Loucy (cell line): ENCODE results near the gene MRPL28.
"Not testable (repeated sequence)": the region's sequence is repeated elsewhere in the genome, so short reads cannot be mapped to it uniquely, and the experiment has no call there.

Experiments
- H2AFZ ChIP-seq: fragments of 200-600 bp; sonication (generic); 2 replicates; pipeline ENCODE4 v1.6.0; 2016; ENCODE audit warnings: antibody characterized with exemption, mild to moderate bottlenecking, low read length, moderate library complexity
- H3F3A ChIP-seq: fragments of 200-600 bp; 2 replicates; pipeline ENCODE4 v1.6.0; 2016; ENCODE audit warnings: antibody characterized with exemption, low read depth, mild to moderate bottlenecking
- H3K27me3 ChIP-seq: fragments of 200-600 bp; sonication (generic); 2 replicates; pipeline ENCODE4 v1.6.1; 2014; ENCODE audit warnings: low read length, mild to moderate bottlenecking; ENCODE audit not compliant: insufficient read depth, poor library complexity, severe bottlenecking
- H3K36me3 ChIP-seq: fragments of 200-600 bp; sonication (generic); 2 replicates; pipeline ENCODE4 v1.6.1; 2016; ENCODE audit warnings: low read length; ENCODE audit not compliant: insufficient read depth
- H3K4me1 ChIP-seq: fragments of 200-600 bp; sonication (generic); 2 replicates; pipeline ENCODE4 v1.5.1; 2014; ENCODE audit warnings: low read length, mild to moderate bottlenecking; ENCODE audit not compliant: insufficient read depth, poor library complexity, severe bottlenecking
- H3K4me2 ChIP-seq: fragments of 200-600 bp; sonication (generic); 2 replicates; pipeline ENCODE4 v1.6.0; 2014; ENCODE audit warnings: antibody characterized with exemption, low read length, low read depth, mild to moderate bottlenecking; ENCODE audit not compliant: poor library complexity, severe bottlenecking
- H3K4me3 ChIP-seq: fragments of 200-600 bp; sonication (generic); 2 replicates; pipeline ENCODE4 v1.5.1; 2014; ENCODE audit warnings: low read length, mild to moderate bottlenecking, mixed read lengths; ENCODE audit not compliant: poor library complexity, severe bottlenecking
- H3K79me2 ChIP-seq: fragments of 200-600 bp; sonication (generic); 2 replicates; pipeline ENCODE4 v1.6.1; 2014; ENCODE audit warnings: low read length; ENCODE audit not compliant: insufficient read depth
- H3K9ac ChIP-seq: fragments of 200-600 bp; sonication (generic); 2 replicates; pipeline ENCODE4 v1.6.0; 2014; ENCODE audit warnings: mild to moderate bottlenecking, low read depth, low read length, moderate library complexity; ENCODE audit not compliant: poor library complexity, severe bottlenecking
- H3K9me2 ChIP-seq: fragments of 200-600 bp; sonication (generic); replicated peaks from 2 replicates; pipeline ENCODE4 v1.6.1; 2016; ENCODE audit warnings: low read depth, low read length, mixed read lengths
- H3K9me3 ChIP-seq: fragments of 200-600 bp; sonication (generic); 2 replicates; pipeline ENCODE4 v1.6.1; 2014; ENCODE audit warnings: mild to moderate bottlenecking, antibody characterized with exemption, low read length, low read depth; ENCODE audit not compliant: insufficient read depth
- H4K20me1 ChIP-seq: fragments of 200-600 bp; sonication (generic); 2 replicates; pipeline ENCODE4 v1.6.0; 2014; ENCODE audit warnings: antibody characterized with exemption, low read length, mild to moderate bottlenecking; ENCODE audit not compliant: insufficient read depth, poor library complexity, severe bottlenecking
- EZH2phosphoT487 ChIP-seq: fragments of 200-600 bp; IDR thresholded peaks from 2 replicates; pipeline ENCODE4 v1.6.1; 2018; ENCODE audit warnings: antibody characterized with exemption, mild to moderate bottlenecking, moderate library complexity, borderline replicate concordance
- TF ChIP-seq, protein P1 (sequence below): fragments of 200-600 bp; sonication (generic); conservative IDR thresholded peaks from 2 replicates; pipeline ENCODE4 v1.5.1; 2014; ENCODE audit warnings: mild to moderate bottlenecking, antibody characterized with exemption, low read length

Gene MRPL28

DNA sequence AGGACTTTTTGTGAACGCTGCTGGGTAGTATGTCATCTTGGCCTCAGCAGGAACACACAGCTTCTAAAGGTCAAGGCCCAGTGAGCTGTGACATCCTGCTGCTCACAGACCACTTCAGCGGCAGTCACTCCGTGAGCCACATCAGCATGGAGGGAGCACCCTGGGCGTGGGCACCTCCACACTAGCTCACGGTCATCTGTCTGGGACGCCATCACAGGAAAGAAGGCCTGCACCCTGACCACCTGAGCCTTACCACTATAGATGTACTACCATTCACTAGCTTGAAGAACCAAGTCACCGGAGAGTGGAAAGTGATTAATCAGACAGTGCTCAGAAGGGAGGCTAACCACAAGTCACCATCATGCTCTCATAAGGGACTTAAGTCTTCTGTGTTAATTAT lies 21.1 kb downstream of the MRPL28 start:
- Histone ChIP-seq H3K4me3 (no peak overlapping the region), H3K27me3 (no peaks in the 10 kb centered on the region), H2AFZ (no peak overlapping the region), H3K9me3 (no peaks in the 10 kb centered on the region), H3K4me2 (peak overlapping the region; percentile 57), H3K36me3 (no peaks in the 10 kb centered on the region; the same call in 1 of the 2 replicates), H3K4me1 (peaks cover 28% of the 10 kb centered on the region), H3K9me2 (no peaks in the 10 kb centered on the region), H3K79me2 (peaks cover 60% of the 10 kb centered on the region), H3F3A (no peaks in the 10 kb centered on the region), H3K9ac (peak overlapping the region; percentile 32), H4K20me1 (peaks cover 4% of the 10 kb centered on the region)
- no peak for TF ChIP-seq EZH2phosphoT487
- TF ChIP-seq, protein P1, sequence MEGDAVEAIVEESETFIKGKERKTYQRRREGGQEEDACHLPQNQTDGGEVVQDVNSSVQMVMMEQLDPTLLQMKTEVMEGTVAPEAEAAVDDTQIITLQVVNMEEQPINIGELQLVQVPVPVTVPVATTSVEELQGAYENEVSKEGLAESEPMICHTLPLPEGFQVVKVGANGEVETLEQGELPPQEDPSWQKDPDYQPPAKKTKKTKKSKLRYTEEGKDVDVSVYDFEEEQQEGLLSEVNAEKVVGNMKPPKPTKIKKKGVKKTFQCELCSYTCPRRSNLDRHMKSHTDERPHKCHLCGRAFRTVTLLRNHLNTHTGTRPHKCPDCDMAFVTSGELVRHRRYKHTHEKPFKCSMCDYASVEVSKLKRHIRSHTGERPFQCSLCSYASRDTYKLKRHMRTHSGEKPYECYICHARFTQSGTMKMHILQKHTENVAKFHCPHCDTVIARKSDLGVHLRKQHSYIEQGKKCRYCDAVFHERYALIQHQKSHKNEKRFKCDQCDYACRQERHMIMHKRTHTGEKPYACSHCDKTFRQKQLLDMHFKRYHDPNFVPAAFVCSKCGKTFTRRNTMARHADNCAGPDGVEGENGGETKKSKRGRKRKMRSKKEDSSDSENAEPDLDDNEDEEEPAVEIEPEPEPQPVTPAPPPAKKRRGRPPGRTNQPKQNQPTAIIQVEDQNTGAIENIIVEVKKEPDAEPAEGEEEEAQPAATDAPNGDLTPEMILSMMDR = no peak

- Histone ChIP-seq H3K4me2 (peak overlapping the region; percentile 48), H3K79me2 (peaks cover 60% of the 10 kb centered on the region), H3K4me1 (peaks cover 27% of the 10 kb centered on the region)
- not testable (repeated sequence) for H3K4me3 ChIP-seq, H3K9me3 ChIP-seq, H4K20me1 ChIP-seq, H3K9ac ChIP-seq, H3K36me3 ChIP-seq, H3K27me3 ChIP-seq, H3K9me2 ChIP-seq, H3F3A ChIP-seq, H2AFZ ChIP-seq
These were observed 21.8 kb downstream of the MRPL28 start for GRCh38 chr16:348495-348894.

GRCh38 chr16:347203-347602 lies 23.1 kb downstream of the MRPL28 start:
- no peaks in the 10 kb centered on the region for H3K9me2 ChIP-seq
- H3K9me3 ChIP-seq = no peaks in the 10 kb centered on the region
- no peaks in the 10 kb centered on the region for H3K27me3 ChIP-seq
- H3K4me2 ChIP-seq = peak overlapping the region; percentile 48
- TF ChIP-seq, protein P1 = no peak
- TF ChIP-seq EZH2phosphoT487 = no peak
- H3K79me2 ChIP-seq = peaks cover 67% of the 10 kb centered on the region
- no peaks in the 10 kb centered on the region for H3F3A ChIP-seq
- no peaks in the 10 kb centered on the region; the same call in 1 of the 2 replicates for H3K36me3 ChIP-seq
- peaks cover 37% of the 10 kb centered on the region for H3K4me1 ChIP-seq
- H4K20me1 ChIP-seq = peaks cover 4% of the 10 kb centered on the region
- H2AFZ ChIP-seq = no peak overlapping the region
- H3K4me3 ChIP-seq = no peak overlapping the region
- H3K9ac ChIP-seq = no peak overlapping the region

DNA sequence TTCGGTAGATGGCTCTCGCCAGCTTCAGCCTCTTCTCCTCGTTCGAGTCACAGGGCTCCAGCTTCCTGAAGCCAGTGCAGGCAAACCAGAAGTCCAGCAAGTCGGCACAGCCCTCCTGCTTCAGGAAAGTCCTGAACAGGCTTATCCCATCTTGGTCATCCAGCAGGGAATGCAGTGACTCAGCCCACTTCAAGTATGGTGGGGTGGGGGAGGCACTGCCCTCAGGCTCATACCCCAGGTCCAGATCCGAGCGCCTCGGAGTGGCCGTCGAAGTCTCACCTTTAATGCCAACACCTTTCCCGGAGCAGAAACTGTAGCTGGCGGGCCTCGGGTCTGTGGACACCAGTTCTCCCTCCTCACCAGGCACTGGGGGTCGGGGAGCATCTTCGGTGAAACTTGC lies 23.8 kb downstream of the MRPL28 start:
- no peak overlapping the region for H3K4me3 ChIP-seq
- H2AFZ ChIP-seq = no peak overlapping the region
- H3K4me1 ChIP-seq = peaks cover 39% of the 10 kb centered on the region
- H3K9me2 ChIP-seq = no peaks in the 10 kb centered on the region
- no peak for TF ChIP-seq EZH2phosphoT487
- TF ChIP-seq, protein P1 = no peak
- peaks cover 4% of the 10 kb centered on the region for H4K20me1 ChIP-seq
- H3K4me2 ChIP-seq = no peak overlapping the region
- H3F3A ChIP-seq = no peaks in the 10 kb centered on the region
- H3K36me3 ChIP-seq = no peaks in the 10 kb centered on the region; the same call in 1 of the 2 replicates
- peaks cover 63% of the 10 kb centered on the region for H3K79me2 ChIP-seq
- no peaks in the 10 kb centered on the region for H3K9me3 ChIP-seq
- no peak overlapping the region for H3K9ac ChIP-seq
- no peaks in the 10 kb centered on the region for H3K27me3 ChIP-seq
